Omental fat pad (tissue), 4 donors: ENCODE measurements around the gene MT1B. TPM values are rescaled to one million over a fixed set of nuclear protein-coding genes. Genes with fewer than 3 reads are reported as not detected.

Experiments used
- ATAC-seq: fragments of 150-250 bp; one replicate; pipeline ENCODE4 v1.9.1; 2016; ENCODE audit warnings: mild to moderate bottlenecking, moderate library complexity; ENCODE audit not compliant: low FRiP score
- DNase-seq: peaks from one replicate; pipeline ENCODE4 v3.0.0-alpha.2; 2019; ENCODE audit warnings: low spot score
- total RNA-seq, 4 donors: library from RNA; depleted of rRNA; stranded (reverse); fragments of >200 nt; gene quantifications; one replicate each; pipeline ENCODE4 v1.1.0, GENCODE V29; 2016
- TF ChIP-seq, protein P1 (sequence below), 3 donors: fragments of 450-650 bp; IDR thresholded peaks; one replicate each; pipeline ENCODE4 v1.5.1; 2016 to 2017; ENCODE audit warnings: antibody characterized with exemption in 3 of 3, mild to moderate bottlenecking in 3 of 3, moderate library complexity in 2 of 3

MT1B gene
- total RNA-seq, 4 donors from 2014 or later = not detected

DNA sequence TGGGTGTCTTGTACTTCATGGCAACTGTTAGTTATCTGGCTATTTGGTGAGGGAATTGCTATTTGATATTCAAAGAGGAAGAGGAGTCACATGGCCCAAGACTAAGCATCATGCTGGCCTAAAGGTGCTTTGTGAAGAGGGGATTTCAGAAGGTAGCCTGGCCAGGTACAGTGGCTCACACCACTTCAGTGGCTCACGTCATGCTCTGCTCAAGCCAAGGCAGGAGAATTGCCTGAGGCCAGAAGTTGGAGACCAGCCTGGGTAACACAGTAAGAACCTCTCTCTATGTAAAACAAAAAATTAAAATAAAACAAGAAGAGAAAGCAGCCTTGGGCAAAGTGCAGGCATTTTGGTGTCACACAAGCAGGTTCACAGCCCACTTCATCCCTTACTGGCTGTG, 6.4 kb upstream of the MT1B start:
- no peak for DNase-seq
- no peak for ATAC-seq
- TF ChIP-seq, protein P1, sequence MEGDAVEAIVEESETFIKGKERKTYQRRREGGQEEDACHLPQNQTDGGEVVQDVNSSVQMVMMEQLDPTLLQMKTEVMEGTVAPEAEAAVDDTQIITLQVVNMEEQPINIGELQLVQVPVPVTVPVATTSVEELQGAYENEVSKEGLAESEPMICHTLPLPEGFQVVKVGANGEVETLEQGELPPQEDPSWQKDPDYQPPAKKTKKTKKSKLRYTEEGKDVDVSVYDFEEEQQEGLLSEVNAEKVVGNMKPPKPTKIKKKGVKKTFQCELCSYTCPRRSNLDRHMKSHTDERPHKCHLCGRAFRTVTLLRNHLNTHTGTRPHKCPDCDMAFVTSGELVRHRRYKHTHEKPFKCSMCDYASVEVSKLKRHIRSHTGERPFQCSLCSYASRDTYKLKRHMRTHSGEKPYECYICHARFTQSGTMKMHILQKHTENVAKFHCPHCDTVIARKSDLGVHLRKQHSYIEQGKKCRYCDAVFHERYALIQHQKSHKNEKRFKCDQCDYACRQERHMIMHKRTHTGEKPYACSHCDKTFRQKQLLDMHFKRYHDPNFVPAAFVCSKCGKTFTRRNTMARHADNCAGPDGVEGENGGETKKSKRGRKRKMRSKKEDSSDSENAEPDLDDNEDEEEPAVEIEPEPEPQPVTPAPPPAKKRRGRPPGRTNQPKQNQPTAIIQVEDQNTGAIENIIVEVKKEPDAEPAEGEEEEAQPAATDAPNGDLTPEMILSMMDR (IDR thresholded peaks at IDR 0.05) = no peak

DNA sequence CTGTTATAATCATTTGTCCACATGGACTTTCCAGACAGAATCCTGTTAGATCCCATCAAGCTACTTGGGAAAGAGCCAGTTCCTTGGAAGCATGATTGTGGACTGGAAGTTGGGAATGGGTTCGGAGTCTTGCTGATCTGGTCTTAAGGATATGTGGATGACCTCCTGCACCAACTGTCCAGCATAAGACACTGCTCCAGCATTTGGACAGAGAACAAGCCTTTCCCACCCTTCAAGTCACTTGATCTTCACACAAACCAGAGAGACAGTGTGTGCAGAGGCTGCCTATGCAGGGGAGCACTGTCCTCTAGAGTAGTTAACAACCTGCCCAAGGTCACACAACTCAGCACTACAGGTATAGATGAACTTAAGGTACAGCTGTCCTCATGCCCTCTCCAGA, 5.8 kb upstream of the MT1B start:
- TF ChIP-seq, protein P1 (IDR thresholded peaks at IDR 0.05) = no peak
- DNase-seq (no peak), ATAC-seq (no peak)

DNA sequence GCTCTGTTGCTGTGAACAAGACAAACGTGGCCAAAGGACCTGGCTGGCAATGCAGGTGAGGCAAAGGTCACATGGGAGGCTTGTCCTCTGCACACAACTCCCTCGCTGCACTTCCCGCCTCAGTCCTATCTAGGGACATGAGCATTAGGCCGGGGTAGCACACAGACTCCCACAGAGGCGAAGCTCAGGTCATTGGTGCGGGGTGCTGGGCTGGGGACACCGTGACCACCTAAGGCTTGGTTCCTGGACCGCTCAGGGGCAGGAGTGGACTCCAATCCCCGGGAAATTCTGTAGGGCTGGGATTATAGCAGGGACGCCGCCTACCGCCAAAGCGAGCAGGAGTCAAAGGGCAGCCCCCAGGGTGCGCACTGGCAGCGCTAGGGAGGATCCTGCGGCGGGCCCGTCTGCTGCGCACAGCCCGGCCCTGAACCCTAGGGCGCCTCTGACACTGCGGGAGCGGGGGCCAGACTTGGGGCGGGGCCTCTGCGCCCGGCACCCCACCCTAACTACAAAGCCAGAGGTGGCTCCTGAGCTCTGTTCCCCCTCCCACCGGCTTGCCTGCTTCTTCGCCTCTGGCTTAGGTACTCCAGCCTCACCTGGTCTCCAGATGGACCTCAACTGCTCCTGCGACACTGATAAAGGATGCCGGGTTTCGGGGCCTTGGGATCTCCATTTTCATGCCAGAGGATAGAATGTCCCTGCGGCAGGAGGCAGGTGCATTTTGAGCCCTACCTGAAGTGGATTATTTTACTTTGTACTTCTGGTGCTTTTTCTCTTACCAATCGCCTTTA, 3.9 kb upstream of the MT1B start:
- DNase-seq (no peak), ATAC-seq (no peak)

DNA sequence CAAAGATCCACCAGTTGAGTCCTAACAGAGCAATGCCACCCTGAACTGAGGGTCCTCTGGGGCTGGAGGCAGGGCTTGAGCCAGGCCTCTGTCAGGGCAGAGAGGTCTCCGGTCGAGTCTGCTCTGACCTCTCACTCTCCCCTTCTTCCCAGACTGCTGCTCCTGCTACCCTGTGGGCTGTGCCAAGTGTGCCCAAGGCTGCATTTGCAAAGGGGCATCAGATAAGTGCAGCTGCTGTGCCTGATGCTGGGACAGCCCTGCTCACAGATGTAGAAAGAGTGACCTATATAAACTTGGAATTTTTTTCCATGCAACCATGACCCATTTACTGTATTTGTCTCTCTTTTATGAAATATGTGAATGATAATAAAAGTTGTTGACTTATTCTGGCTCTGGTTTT, 2.4 kb upstream of the MT1B start:
- TF ChIP-seq, protein P1 (IDR thresholded peaks at IDR 0.05) = no peak

More for the DNA sequence above, 3.9 kb upstream of the MT1B start:
- TF ChIP-seq, protein P1 (IDR thresholded peaks at IDR 0.05) = no peak

DNA sequence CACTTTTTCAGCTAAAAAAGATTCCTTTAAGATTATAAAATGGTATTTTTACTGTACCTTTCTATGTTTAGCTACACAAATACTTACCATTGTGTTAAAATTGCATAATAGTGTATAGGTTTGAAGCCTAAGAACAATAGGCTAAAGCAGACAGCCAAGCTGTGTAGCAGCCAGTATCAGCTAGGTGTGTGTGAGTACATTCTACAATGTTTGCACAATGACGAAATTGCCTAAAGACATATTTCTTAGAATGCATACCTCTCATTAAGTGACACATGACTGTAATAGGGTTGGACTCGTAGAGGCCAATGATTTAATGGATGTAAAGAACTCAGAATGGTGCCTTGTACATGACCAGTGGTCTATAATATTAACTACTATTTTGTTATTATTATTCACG, 1.9 kb upstream of the MT1B start:
- TF ChIP-seq, protein P1 (IDR thresholded peaks at IDR 0.05) = no peak

More for the DNA sequence above, 2.4 kb upstream of the MT1B start:
- ATAC-seq (no peak), DNase-seq (no peak)

DNA sequence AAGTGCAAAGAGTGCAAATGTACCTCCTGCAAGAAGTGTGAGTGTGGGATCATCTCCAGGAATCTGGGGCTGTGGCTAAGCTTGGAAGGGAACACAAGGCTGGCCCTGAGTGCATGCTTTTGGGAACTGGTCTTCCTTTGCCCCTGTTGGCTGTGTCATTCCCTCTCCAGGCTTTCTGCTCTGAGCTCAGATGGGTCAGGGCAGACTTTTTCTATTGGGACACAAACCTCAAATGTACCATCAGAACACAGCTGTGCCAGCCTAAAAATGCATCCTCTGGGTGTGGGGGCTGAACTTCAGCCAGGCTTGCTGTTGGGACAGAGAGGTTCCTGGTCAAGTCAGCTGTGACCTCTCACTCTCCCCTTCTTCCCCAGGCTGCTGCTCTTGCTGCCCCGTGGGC, 914 bp downstream of the MT1B start:
- ATAC-seq (no peak), DNase-seq (no peak)
- TF ChIP-seq, protein P1 (IDR thresholded peaks at IDR 0.05) = no peak

More for the DNA sequence above, 1.9 kb upstream of the MT1B start:
- ATAC-seq (no peak), DNase-seq (no peak)

DNA sequence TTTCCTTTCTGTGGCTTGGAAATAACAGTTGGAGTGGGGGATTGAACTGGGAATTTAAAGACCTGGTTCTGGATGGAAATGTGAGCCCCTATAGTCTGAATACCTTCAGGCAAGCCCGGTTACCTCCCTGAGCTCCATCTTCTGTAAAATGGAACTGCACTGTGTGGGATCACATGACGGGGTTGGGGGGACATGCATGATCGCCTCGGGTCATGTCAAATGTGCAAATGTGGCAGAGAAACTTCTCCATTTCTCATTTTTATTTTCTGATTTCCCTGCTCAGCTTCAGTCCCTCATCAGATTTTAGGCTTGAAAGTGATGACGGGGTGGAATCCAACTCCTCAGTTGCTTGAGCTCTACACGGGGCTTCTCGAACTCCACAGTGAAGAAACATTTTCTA, 1.5 kb downstream of the MT1B start:
- ATAC-seq (no peak), DNase-seq (no peak)
- TF ChIP-seq, protein P1 (IDR thresholded peaks at IDR 0.05) = no peak
